NOMO-1 (cell line): ENCODE measurements around the gene KRTAP22-2.

ENCODE experiments used
- DNase-seq, 2 experiments: peaks; one replicate each; lab custom pipeline; 2025; ENCODE audit not compliant: unreplicated experiment in 2 of 2; lab: John Stamatoyannopoulos, UW

KRTAP22-2 gene

DNA sequence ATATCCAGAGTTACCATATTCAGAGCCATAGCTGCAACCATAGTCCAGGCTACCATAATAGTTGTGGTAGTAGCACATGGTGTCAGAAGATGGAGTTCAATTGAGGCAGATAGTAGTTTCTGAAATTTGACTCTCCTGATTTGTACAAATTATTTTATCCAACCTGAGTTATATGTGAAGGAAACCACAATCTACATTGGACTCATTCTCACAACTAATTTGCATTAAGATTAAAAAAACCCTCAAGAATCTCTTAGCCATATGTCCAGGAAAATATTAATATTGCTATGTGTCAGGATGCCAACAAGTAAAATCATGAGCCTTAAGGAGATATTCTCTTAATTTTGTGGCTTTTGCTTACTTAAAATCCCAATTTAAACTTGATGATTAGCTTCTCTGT, at the start of gene KRTAP22-2:
Gene KRTAP22-2 (minus strand): TSS at position 101 of the 400 bp plus-strand sequence.
- DNase-seq, result no peak

DNA sequence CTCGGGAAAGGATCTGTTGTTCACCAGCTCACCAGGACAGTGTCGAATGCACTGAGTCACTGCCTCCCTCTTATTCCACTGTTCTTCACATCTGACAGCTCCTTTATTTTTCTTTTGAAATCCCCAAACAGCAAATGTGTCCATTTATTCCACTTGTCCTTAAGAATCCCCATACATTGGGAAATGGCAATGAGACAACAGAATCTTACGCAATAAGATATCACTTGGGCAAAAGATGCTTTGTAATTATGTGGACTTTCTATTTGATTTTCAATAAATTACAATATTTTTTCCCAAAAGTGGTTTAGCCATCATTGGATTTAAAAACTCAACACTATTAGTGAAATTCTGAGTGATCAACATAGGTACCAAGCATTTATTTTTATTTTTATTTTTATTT, 48.5 kb upstream of the KRTAP22-2 start:
- DNase-seq, result no peak

DNA sequence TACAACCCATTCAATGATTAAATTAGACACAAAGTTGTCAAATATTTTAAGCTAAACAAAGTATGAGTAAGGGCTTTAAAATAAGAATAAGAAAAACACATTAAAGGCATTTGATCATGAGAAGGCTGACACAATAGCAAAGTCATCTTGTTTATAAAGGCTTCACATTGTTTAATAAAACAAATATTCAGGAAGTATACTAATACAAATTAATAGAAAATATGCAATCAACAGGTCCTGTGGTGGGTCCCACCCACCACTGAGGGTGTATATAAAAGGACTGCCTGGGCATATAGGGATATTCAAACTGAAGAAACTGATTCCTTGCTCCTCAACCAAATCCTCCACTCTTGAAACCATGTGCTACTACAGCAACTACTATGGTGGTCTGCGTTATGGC, 44.7 kb upstream of the KRTAP22-2 start, which contains the start of gene KRTAP20-2:
Gene KRTAP20-2 (plus strand): TSS at position 301 of the 400 bp plus-strand sequence. CDS start 58 bp downstream, at position 359.
- DNase-seq, result no peak

DNA sequence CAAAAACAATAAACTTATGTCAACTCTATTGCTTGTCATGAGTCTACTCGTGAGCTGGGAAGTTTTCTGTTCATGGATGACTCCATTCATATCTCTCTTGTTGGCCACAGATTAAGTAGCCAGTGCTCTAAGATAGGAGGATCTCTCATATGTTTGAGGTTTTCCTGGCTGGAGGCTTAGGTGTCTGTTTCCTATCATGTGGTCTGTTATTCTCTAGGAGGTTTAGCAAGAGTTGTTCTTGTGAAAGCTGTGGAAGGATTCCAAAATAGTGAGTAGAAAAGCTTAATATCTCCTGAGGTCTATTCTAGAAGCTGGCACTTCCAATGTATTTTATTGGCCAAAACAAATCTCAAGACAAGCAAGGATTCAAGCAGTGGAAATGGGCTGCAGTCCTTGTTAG, 39.0 kb upstream of the KRTAP22-2 start:
- DNase-seq, result no peak

DNA sequence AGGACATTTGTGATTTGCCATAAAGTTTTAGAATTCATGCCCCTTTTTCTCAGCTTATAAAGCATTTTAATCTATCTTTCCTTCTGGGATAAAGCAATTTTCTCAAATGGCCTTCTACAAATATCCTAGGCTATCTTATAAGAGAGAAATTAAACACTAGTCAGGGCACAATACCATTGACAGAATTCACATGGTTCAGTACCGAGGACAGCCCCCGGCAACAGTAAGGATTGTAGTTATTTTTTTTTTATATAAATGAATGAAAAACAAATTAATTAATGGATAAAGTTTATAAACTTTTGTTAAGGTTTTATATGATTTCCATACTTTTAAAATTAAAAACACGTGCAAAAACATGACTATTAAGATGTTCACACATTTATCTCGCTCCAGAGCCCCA, 37.9 kb upstream of the KRTAP22-2 start:
- no peak for DNase-seq

DNA sequence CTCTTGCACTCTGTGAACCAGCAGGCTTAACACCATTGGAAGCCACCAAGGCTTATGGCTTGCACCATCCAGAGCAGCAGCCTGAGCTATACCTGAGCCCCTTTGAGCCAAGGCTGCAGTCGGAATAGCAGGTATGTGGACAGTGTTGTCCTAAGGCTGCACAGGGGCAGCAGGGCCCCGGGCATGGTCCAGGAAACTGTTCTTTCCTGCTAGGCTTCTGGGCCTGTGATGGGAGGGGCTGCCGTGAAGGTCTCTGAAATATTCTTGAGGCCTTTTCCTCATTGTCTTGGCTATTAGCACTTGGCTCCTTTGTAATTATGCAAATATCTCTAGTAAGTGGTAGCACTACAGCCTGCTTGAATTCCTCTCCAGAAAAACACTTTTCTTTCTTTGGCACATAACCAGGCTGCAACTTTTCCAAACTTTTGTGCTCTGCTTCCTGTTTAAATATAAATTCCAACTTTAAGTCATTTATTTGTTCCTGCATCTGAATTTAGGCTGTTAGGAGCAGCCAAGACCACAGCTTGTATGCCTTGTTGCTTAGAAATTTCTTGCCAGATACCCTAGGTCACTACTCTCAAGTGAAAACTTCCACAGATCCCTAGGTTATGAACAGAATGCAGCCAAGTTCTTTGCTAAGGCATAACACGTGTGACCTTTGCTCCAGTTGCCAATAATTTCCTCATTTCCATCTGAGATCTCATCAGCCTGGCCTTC, 35.4 kb upstream of the KRTAP22-2 start:
- DNase-seq, result no peak

DNA sequence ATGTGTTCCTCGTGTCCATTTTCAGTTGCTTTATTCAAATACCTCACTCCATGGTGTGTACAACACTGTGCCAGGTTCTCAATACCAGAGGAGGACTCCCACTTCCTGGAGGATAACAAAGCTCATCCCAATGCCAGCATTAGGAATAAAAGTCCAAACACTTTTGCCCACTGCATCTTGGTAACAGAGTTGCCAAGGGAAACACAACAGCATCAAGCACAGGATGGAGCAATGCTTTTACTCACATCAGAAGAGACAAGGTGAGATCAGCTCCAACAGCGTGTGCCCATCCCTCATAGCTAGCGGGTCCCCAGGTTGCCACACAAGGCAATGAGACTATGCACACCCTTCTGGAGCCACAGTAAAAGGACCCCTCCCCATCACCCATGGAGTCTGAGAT, 33.2 kb upstream of the KRTAP22-2 start:
- no peak for DNase-seq

DNA sequence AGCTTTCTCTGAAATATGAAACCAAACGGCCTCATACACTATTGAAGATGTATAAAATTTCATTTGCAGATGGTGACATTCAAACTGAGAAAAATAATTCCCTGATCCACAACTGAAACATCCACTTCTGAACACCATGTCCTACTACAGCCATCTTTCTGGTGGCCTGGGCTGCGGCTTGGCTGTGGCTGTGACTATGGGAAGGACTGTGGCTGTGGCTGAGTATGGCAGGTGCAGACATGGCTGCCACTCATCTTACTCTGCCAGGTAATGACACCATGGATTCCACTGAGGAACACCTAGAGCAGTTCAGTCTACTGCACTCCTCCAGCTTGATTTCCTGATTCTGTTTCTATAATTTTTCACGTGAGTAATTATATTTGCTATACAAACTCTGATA, 30.3 kb upstream of the KRTAP22-2 start, which contains the start of gene KRTAP20-4:
Gene KRTAP20-4 (plus strand): TSS at position 106 of the 400 bp plus-strand sequence.
- DNase-seq, result no peak

DNA sequence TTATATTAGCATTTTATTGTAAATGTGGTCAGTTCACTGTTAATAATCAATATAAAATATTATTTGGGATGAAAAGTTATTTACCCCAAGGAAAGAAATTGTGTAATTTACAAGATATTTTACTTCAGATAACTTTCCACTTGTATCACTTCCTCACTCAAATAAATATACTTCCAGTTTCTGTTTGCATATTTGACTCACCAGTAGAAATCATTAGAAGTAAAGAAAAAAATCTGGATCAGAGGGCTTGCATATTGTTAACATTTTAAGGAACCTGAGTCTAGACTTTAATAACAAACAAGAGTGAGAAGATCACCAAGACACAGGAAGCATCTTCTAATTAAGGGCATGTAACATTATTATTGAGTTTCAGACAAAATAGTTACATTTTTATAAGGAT, 29.9 kb upstream of the KRTAP22-2 start:
- no peak for DNase-seq

DNA sequence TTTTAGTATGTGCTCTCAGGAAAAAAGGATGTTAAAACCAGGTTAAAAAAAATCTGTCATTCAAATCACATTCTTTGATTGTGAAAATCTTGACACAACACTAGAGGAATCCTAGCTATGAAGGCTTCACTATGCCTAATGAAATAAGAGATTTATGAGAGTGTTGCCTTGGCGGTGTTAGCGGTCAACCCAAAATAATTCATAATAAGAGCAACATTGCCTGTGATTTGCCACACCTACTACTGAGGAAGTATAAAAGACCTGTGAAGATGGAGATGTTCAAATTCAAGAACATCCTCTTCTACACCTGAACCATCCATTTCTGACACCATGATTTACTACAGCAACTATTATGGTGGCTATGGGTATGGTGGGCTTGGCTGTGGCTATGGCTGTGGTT, 25.9 kb upstream of the KRTAP22-2 start, which contains the start of gene KRTAP20-1:
Gene KRTAP20-1 (plus strand): TSS at position 301 of the 400 bp plus-strand sequence. CDS start 30 bp downstream, at position 331.
- DNase-seq, result no peak

DNA sequence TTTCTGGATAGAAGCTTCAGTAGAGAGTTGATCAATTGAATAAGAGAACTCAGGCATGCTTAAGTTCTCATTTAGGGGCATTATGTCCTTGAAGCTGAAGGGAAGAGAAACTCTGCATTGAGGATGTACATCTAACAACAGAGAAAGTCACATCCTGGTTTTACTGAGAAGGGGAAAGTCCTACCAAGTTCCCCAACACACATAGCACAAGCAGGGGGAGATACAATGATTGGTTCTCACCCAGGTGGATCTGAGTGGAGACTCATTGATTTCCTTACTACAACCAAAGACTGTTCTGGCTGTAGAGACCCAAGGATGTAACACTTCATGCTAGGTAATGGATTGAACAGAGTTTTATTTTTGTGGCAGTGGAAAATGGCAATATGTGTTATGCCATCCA, 25.0 kb upstream of the KRTAP22-2 start:
- no peak for DNase-seq

DNA sequence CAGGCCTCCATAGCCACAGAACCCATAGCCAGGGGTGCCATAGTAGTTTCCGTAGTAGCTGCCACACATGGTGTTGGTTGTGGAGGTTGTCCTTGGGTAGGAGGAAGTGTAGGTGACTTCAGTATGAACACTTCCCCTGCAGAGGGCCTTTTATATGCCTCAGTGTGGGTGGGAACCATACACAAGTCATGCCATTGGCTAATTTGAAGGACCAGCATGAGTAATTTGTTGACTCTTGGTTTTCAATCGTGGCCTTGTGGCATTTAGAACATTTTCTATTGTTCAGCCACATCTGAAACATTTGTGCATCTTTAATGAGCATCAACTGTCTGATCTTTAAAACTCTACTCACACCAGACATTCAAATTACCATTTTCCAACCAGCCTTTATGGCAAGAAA, 23.6 kb upstream of the KRTAP22-2 start, which contains the start of gene KRTAP6-1:
Gene KRTAP6-1 (minus strand): TSS at position 95 of the 400 bp plus-strand sequence. CDS start 26 bp downstream, at position 69.
- DNase-seq, result no peak

DNA sequence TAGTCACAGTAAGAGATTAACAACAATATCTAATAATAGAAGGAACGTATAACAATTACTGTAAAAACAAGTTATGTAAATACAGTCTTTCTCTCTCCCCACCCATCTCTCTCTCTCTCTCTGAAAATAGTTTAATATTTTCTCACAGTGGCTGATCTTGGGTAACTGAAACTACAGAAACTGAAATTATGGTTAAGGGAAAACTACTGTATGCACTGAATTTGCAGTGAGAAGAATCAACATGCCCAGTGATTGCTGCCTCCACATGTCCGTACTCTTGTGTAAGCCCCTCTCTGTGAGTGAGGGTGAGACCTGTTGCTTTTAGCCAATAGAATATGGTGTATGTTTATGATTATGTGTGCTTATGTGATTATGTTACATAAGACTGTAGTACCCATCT, 21.9 kb upstream of the KRTAP22-2 start:
- DNase-seq, result no peak

DNA sequence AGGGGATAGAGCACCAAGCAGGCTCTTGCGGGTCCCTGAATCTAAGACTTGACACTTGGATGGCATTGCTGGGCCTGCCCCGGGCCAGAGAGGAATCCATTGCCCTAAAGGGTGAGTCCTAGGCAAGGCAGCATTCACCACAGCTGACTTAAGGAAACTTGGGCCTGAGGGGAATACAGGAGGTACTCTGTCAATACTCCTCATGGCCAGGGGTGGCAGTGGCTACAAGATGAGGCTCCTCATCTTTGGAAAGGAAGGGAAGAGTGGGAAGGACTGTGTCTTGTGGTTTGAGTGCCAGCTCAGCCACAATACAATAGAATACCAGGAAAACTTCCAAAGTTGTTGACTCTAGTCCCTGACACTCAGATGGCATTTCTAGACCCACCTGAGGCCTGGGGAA, 15.8 kb upstream of the KRTAP22-2 start:
- no peak for DNase-seq

DNA sequence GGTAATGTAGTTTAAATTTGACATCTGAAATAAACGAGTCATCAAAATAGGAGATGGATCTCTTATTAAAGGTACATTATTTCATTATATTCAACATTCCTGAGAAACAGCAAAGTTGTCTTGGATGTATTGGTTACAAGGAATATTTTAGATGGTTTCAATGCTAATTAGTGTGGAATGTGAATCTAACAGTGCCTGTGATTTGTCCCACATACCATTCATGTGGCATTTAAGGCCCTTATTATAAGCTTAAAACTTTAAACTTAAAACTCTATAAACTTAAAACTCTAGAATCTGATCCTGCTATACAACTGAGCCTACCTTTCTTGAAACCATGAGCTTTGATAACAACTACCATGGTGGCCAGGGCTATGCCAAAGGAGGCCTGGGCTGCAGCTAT, 10.6 kb upstream of the KRTAP22-2 start, which contains the start of gene KRTAP22-1:
Gene KRTAP22-1 (plus strand): TSS at position 301 of the 400 bp plus-strand sequence.
- DNase-seq, result no peak

DNA sequence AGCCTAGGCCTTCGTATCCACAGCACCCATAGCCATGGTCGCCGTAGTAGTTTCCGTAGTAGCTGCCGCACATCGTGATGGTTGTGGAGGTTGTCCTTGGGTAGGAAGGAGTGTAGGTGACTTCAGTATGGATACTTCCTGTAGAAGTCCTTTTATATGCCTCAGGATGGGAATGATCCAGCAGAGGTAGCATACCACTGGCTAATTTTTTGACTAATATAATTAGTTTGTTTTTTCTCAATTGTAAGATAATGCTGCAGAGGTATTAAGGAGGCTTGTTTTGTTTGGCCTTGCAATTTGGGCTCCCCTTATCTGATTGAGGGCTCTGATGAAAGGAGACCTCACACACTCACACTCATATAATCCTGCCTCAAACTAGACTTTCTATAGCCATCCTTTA, 8.6 kb upstream of the KRTAP22-2 start, which contains the start of gene KRTAP6-2:
Gene KRTAP6-2 (minus strand): TSS at position 101 of the 400 bp plus-strand sequence. CDS start 28 bp downstream, at position 73.
- DNase-seq, result no peak

DNA sequence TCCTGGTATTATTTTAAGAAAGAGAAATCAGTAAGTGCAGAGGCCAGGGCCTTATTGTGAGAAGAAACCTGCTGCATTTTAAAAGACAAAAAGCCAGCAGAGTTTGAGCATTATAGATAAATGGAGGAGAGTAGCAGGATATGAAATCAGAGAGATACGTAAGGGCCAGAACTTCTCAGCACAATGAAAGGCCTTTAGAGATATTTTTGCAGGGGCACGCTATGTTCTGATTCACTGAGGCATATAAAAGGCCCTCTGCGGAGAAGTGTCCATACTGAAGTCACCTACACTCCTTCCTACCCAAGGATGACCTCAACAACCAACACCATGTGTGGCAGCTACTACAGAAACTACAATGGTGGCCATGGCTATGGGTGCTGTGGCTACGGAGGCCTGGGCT, 1.9 kb upstream of the KRTAP22-2 start, which contains the start of gene KRTAP6-3:
Gene KRTAP6-3 (plus strand): TSS at position 301 of the 400 bp plus-strand sequence. CDS start 6 bp downstream, at position 307.
- no peak for DNase-seq

DNA sequence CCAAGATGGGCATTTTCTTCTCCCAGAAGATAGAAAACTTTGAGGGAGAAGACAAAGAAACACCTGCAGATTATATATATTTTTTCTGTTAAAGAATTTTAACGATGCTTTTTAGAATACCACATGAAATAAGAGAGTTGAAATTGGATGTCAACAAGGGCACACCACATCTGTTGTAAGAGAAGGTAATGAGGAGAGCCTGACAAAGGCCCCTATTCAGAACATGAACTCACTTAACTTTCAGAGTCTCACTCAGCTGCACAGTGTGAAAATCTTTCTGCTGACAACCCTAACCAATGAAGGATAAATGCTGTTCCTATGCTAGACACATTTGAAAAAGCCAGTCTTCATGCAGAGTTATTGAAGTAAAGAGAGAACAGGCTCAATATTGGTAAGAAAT, 7.3 kb downstream of the KRTAP22-2 start:
- DNase-seq, result no peak

DNA sequence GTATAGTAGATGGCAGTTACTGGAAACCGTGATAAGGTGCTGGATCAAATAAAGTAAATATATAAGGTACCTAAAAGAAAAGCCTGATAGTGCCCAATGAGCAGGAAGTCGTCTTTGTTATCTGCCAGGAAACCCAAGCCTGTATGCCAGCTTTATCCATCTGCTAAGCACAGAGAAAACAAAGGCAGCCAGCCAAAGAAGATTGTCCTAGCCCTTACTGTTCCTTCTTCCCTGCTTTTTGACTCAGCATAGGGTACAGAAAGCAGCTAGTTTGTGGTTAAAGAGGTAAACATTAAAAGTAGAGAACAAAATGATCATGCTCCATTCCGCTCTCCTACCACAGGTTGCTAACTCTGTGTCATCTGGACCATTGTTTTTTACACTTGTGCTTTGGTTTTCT, 10.1 kb downstream of the KRTAP22-2 start:
- DNase-seq, result no peak

DNA sequence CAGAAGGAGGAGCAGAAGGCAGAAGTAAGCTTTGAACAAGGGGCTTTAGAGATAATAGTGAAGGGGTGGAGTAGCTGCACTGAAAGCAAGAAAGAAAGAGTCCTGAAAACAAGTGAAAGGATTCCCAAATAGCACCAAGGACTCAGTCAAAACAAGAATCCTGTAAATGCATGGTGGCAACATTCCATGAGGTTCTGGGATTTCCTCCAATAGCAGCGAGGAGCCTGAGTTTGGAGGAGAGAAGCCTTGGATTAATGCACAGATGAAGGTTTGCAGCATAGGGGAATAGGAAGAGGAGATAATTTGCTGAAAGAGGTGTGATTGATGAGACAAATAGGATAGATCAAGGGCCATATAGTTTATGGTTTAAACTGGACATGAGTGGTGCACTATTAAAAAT, 10.9 kb downstream of the KRTAP22-2 start:
- DNase-seq, result no peak

DNA sequence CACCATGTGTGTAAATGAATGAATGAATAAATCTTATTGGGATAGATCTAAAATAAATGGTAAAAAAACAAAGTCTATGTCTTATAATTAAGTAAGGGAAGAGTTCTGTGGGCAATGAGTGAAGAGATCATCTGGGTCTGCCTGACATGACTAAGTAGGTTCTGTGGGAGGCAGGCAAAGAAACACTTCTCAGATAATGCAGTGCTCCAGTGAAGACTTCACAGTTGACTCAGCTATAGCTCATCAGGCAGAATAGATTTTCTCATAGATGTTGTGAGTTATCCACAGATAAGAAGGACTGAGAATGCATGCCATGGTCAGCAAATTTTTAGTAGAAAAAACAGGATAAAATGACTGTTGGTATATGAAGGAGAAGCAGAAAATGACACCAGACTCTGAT, 12.4 kb downstream of the KRTAP22-2 start:
- no peak for DNase-seq

DNA sequence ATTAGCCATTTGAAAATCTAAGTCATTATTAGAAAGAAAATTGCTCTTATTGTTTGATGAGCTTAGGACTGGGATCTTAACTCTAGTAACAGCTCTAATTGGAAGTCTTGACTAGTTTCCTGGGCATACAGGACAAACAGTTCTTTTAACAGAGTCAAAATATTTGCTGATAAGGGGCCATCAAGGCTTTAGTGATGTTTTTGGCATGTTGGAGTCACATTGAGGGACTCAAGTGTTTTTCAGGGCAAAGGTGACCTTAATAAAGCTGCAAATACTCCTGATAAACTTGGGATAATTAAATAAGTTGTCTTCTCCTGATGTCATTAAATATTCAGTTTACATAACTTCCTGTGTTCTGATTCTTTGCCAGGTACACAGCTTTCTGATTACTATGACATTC, 22.6 kb downstream of the KRTAP22-2 start:
- no peak for DNase-seq
